ENCODE results near the gene MACF1. TPM values are rescaled to one million over a fixed set of nuclear protein-coding genes. Genes with fewer than 3 reads are reported as not detected.
"Not testable (repeated sequence)": the region's sequence is repeated elsewhere in the genome, so short reads cannot be mapped to it uniquely, and the experiment has no call there.

Gene MACF1
- total RNA-seq, 6 donors from 2014 or later: 359 to 1,160 (median 531) TPM

DNA sequence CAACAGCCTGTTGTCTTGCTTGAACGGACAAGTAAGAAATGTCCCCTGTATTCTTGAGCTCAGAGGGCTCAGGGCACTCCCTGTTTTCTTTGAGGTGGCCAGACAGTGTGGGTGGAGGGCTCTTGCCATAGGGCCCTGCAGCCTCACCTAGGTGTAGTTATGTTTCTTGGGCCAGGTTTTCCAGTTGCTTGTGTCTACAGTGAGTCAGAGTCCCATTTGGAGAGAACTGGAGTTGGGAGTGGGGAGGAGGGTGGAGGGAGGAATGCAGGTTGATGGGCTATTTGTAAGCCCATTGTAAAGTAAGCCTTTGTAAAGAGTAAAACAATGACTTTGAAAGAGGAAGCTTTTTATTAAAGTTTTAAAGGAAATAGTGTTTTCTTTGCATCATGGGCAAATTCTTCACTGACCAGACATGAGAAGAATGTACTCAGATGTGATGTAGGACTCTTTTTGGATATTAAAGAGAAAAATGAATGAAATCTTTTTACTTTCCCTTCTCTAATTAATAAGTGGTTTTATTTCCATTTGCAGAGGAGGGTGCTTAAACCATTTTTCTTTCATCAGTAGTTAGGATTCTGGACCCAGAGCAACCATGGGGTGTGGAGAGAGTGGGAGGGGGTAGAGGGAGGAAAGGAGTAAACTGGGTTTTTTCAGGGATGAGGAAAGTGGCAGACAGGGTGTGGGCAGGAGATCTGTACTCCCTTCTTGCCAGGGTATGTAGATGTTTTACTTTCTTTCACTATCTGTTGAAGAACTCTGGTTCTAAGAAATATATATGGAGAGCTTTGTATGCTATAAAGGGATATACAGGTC, 45.1 kb upstream of the MACF1 start:
- Histone ChIP-seq H3K4me3 (peak overlapping the region in 3 of 4 donors; percentile 26 to 45 (median 27)), H3K4me1 (peaks cover 52 to 71% (median 52%) of the 10 kb centered on the region in 4 donors), H3K9me3 (no peaks in the 10 kb centered on the region), H3K27ac (peak overlapping the region; percentile 72 to 87 (median 82)), H3K27me3 (no peaks in the 10 kb centered on the region), H3K36me3 (peaks cover 0 to 2% (median 0%) of the 10 kb centered on the region in 4 donors)
- WGBS, 2 donors: 68 to 100% methylated on average over 1 of the region's 1 CpG
- TF ChIP-seq POLR2AphosphoS5 (IDR thresholded peaks at IDR 0.05) (peak; percentile 10 to 55), CTCF (IDR thresholded peaks at IDR 0.05) (no peak), POLR2A (IDR thresholded peaks at IDR 0.05) (no peak), EP300 (IDR thresholded peaks at IDR 0.05) (peak in 1 of 4 donors; percentile 41)
- ATAC-seq (ENCODE audit: low FRiP score in 2 of 2) (peak; percentile 14 to 90), DNase-seq (peak in 1 of 2 donors; percentile 84)

GRCh38 chr1:39160703-39161102, 43.8 kb upstream of the MACF1 start:
- H3K27me3 ChIP-seq: no peaks in the 10 kb centered on the region
- DNase-seq (no peak), ATAC-seq (ENCODE audit: low FRiP score in 2 of 2) (no peak)
- TF ChIP-seq POLR2A (IDR thresholded peaks at IDR 0.05): no peak
- TF ChIP-seq CTCF (IDR thresholded peaks at IDR 0.05): no peak
- no peak for TF ChIP-seq EP300 (IDR thresholded peaks at IDR 0.05)
- TF ChIP-seq POLR2AphosphoS5 (IDR thresholded peaks at IDR 0.05): no peak
- H3K4me1 ChIP-seq: peaks cover 45 to 70% (median 51%) of the 10 kb centered on the region in 4 donors
- peak overlapping the region; percentile 55 to 80 (median 68) for H3K27ac ChIP-seq
- H3K9me3 ChIP-seq: no peaks in the 10 kb centered on the region
- peak overlapping the region in 3 of 4 donors; percentile 26 to 45 (median 27) for H3K4me3 ChIP-seq
- H3K36me3 ChIP-seq: peaks cover 0 to 2% (median 0%) of the 10 kb centered on the region in 4 donors

DNA sequence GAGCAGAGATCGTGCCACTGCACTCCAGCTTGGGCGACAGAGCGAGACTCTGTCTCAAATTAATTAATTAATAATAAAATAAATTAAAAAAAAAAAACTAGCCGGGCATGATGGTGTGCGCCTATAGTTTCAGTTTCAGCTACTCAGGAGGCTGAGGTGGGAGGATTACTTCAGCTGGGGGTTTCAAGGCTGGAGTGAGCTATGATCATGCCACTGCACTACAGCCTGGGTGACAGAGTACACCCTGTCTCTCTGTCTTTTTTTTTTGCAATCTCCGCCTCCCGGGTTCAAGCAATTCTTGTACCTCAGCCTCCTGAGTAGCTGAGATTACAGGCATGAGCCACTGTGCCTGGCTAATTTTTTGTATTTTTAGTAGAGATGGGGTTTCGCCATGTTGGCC, 42.7 kb upstream of the MACF1 start:
- 78 to 88% methylated on average over 8 of the region's 8 CpGs for WGBS, 2 donors
- not testable (repeated sequence) for ATAC-seq (ENCODE audit: low FRiP score in 2 of 2); DNase-seq; H3K27me3 ChIP-seq; H3K9me3 ChIP-seq; H3K36me3 ChIP-seq
- peak overlapping the region; percentile 26 to 80 (median 60) for H3K27ac ChIP-seq
- peaks cover 51 to 69% (median 59%) of the 10 kb centered on the region in 4 donors for H3K4me1 ChIP-seq
- peak overlapping the region in 3 of 4 donors; percentile 26 to 45 (median 27) for H3K4me3 ChIP-seq

DNA sequence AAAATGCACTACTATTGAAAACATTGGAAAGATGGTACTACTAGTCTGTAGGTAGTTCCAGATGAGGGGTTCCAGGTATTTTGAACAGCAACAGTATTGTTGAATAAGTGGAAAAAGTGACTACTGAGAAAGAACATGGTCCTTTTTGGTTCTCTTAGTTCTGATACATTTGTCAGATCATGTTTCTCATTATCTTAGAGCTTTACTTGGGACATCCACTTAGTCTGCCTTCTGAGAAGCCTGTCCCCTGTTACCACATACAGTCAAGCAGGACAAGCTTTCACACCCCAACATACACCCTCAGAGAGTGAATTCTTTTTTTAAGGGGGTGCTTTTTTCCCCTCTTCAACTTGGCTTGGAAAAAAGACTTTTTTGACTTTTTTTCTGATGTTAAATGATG, 41.0 kb upstream of the MACF1 start:
- DNase-seq (no peak), ATAC-seq (ENCODE audit: low FRiP score in 2 of 2) (no peak)
- Histone ChIP-seq H3K27me3 (no peaks in the 10 kb centered on the region), H3K4me1 (peaks cover 51 to 69% (median 59%) of the 10 kb centered on the region in 4 donors), H3K36me3 (peaks cover 0 to 2% (median 0%) of the 10 kb centered on the region in 4 donors), H3K27ac (peak overlapping the region in 1 of 4 donors; percentile 2), H3K4me3 (no peak overlapping the region), H3K9me3 (no peaks in the 10 kb centered on the region)
- no peak for TF ChIP-seq POLR2A (IDR thresholded peaks at IDR 0.05)
- TF ChIP-seq POLR2AphosphoS5 (IDR thresholded peaks at IDR 0.05): no peak
- no peak for TF ChIP-seq CTCF (IDR thresholded peaks at IDR 0.05)
- no peak for TF ChIP-seq EP300 (IDR thresholded peaks at IDR 0.05)

DNA sequence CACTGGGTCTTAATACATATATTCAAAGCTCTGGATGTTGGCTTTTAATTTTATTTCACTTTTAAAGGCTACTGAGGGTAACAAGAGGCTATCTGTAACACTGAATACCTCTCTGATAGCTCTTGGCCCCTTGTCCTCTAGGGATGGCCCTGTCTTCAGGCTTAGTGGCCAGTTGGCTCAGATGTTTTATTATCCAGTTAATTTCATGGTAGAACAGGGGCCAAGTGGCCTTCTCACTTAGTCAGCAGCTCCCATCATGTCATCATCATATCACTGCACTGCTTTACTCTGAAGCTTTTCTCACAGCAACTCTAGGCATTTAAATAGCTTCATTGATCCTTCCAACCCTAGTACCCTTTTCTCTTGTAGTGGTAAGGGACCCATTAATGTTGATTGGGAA, 40.2 kb upstream of the MACF1 start:
- H3K27ac ChIP-seq: peak overlapping the region in 2 of 4 donors; percentile 20 to 42

More for the DNA sequence above, 40.2 kb upstream of the MACF1 start:
- Histone ChIP-seq H3K4me1 (peaks cover 51 to 69% (median 59%) of the 10 kb centered on the region in 4 donors), H3K27me3 (no peaks in the 10 kb centered on the region), H3K9me3 (no peaks in the 10 kb centered on the region), H3K36me3 (peaks cover 0 to 2% (median 0%) of the 10 kb centered on the region in 4 donors), H3K4me3 (peak overlapping the region in 1 of 4 donors; percentile 4)
- DNase-seq (no peak), ATAC-seq (ENCODE audit: low FRiP score in 2 of 2) (peak in 1 of 2 donors; percentile 7)
- no peak for TF ChIP-seq CTCF (IDR thresholded peaks at IDR 0.05)
- no peak for TF ChIP-seq POLR2AphosphoS5 (IDR thresholded peaks at IDR 0.05)
- no peak for TF ChIP-seq EP300 (IDR thresholded peaks at IDR 0.05)
- no peak for TF ChIP-seq POLR2A (IDR thresholded peaks at IDR 0.05)
